AG08396 (cell line): ENCODE results near the gene ASTL.
A peak's percentile ranks its signal among the peaks of the same experiment; 100 is the strongest.

Experiments used
- DNase-seq: peaks from one replicate; pipeline ENCODE4 v3.0.0; 2012; ENCODE audit warnings: low spot score, mixed read lengths

The ASTL gene

DNA sequence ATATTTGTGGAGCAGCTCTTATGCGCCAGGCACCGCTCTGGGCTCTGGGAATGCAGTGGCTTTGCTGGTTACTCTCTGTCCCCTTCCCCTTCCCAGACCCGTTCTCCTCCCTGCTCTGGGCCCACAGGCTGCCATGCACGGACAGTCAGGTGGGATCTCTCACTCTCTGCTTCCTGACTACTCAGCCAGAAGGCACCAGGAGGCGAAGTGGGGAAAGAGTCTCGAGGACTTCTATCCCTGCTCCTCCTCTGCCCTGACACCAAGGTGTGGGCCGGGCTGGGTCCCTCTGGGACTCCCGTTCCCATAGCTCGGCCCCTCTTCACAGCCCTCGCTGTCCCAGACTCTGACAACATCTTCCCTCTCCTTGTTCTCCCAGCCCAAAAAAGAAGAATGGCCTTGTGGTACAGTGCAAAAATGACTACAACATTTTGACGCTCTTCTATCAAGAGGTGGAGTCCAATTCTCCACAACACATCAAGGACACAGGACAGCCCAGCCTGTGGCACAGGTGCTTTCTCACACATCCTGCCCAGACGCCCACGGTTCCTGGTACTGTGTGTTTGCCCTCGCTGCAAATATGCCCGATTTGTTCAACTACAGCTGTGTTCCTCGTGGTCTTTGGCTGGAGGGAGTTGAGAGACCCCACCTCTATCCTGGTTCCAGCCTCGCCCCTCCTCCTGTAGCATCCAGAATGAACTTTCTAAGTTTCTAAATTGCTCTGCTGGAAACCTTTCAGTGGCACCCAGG, 21.0 kb upstream of the ASTL start:
- no peak for DNase-seq

DNA sequence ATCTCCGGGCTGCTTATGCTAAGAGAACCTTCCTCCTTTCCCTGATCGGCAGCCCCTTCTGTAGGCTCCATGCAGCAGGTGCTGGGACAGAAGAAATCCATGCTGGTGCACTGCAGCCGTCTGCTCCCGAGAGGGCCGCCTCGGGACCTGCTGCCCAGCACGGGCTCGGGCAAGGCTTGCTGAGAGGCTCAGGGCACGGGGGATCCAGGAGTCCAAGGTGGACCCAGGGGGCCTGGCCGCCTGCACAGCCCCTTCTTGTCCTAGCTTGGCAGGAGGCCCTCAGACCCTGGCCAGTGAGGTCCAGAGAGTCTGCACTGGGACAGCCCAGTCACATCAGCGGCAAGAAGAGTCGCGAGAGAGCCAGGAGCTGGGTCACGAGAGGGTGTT, 20.2 kb upstream of the ASTL start:
- no peak for DNase-seq

DNA sequence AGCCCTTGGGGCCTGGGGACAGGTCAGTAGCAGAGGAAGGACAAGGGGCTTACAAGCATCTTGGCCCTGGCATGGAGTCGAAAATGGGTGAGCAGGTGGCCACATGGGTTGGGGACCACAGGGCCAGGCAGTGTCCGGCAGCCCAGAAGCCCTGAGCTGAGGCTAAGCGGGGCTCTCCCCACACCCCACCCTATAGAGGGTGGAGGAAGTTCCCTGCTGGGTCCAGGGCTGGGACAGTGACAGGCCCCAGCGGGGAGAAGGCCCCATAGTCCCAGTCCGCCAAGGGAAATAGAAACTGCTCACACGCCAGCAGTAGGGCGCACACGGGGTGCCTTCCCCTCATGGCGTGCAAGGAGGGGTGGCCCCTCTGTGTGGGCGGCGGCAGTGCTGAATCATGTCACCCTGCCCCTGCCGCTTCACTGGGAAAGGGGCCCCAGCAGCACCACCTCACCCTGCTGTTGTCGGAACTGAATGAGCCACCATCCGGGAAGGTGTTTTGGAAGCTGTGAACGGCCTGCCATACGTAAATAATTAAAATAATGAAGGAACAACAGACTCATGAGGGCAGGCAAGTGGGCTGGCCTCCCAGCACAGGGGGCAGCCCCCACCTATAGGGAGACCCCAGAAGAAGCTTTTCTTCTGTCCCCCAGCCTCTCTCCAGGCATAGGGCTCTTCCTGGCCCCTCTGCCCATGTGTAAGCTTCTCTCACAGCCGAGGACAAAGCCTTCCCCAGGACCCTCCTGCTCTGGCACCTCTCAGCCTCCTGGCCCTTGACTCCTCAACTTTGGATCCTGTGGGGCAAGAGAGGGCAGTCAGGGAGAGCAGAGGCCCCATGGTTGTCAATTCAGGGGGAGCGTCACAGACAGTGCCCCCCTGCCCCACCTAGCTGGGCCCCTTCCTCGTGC, 19.6 kb upstream of the ASTL start:
- DNase-seq, result no peak

DNA sequence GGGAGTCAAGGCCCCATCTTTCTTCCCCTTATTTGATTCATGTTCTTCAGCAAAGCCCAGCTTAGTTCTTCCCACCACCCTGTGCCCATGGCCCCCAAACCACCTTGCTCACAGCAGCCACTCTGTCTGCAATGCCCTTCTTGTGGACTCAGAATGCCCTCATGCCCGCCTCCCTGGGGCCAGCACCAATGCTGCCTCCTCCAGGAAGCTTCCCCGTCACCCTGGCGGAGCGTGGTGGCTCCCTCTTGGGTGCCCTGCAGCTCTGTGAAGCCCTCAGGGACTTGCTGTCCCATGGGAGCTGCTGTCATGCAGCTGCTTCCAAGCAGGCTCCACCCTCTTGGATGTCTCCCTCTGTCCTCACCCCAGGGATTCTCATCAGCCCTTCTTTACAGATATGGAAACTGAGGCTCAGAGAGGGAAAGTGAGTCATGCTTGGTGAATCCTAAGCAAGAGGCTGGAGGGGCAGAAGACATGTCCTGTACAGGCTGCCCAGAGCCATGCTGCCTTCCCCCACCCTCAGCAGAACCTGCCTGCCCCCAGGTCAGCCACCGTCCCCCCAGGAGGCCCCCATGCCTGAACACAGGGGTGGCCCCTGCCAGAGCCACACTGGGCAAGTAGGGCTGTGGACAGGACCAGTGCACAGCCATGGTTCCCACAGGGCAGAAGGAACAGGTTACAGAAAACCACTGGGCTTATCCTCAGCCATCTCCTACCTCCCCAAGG, 18.8 kb upstream of the ASTL start:
- no peak for DNase-seq

DNA sequence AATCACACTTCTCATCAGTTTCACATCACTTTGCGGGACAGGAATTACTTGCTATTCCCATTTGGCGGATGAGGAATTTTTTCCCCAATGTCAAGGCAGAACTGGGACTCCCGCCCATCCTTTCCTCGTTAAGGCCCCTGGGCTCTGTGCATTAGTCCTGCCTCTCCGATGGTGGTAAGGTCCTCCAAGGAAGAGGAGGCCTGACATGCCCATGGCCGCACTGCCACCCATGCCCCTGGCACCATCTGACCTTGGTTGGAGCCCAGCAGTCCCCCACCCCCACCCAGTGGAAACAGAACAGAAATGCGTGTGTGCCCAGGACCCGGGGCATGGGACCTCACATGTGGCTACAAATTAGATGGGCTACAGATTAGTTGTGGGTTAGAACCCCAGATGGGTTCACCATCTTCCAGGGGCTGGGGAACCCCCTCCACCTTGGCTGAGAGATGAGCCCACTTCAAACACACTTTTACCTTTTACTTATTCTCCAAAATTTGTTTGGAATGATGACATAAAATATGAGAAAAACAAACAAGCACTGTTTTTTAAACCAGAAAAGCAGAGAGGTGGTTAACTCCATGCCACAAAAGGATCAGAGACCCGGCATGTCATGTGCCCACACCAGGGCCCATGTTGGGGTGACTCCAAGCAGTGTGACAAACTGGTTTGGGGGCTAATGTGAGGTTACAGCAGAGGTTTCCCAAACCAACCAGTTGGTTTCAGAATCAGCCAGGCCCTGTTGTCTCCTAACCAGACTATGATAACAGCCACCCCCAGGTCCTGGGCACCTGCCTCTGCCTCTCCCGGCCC, 17.9 kb upstream of the ASTL start:
- DNase-seq, result no peak

DNA sequence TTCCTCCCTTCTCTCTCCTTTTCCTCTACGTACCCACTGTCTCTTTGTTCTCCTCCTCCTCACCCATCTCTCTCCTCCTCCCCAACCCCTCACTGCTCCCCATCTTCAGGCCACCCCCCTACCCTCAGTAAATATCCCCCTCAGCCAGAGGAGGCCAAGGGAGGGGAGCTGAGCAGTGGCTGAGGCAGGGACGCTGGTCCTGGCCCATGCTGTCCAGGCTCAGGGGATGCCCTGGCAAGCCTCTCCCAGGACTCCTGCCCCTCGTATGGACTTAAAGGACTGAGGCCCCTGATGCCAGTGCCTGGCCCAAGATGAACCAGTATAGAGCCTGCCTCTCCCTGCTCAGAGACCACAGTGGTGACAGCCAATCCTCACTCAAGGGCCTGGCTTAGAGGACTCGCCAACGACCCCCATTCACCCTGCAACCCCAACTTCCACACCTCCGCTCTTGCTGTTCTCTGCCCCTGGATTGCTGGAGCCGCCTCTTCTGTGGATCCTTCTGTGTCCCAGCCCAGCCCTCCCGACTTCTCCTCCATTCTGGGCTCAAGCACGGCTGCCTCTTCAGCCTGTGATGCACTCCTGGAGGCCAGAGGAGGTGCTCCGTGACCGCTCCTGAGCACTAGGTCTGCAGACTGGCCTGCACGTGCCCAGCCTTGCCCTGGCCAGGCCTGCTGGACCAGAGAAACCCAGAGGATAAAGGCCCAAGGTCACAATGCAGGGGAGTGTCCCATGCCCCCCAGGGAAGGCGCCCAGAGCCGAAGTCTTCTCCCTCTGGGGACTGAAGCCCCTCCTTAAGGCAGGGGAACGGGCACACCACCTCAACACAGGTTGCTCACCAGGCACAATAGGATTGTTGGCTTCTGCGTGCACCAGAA, 16.4 kb upstream of the ASTL start:
- no peak for DNase-seq

DNA sequence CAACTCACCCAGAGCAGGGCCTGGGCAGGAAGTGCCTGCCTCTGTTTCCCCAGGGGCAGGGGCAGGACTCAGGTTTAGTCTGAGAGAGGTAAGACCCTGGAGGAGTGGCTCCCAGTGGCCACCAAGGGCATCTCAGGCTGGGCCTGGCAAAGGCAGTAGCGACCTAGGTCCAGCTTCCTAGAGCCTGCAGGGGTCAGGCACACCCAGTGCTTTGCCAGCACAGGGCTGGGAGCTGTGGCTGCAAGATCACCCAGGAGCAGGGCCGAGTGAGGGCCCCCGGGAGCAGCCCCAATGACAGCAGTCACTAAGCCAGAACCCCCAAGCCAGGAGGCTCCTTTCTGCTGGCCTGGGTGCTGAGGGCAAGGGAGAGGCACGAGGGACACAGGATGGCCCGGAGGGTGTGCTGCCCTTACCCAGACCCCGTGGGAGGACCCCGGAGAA, 15.7 kb upstream of the ASTL start:
- no peak for DNase-seq

DNA sequence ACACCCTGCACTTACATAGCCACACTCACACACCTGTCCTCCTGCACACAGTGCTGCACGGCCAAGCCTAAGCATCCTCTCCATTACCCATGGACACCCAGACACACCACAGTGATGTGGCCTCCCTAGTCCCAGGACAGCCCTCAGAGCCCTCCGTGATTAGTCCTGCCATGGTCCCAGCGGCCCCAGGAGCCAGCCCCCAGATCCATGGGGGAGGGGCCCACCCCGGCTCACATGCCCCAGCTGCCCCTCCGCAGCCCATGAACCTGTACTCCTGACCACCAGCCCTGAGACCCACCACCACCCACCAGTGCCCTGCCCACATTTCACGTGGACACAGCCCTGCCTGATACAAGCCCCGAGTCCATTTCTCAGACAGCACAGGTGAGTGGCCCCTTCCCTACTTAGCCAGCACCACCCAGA, 15.0 kb upstream of the ASTL start:
- no peak for DNase-seq

DNA sequence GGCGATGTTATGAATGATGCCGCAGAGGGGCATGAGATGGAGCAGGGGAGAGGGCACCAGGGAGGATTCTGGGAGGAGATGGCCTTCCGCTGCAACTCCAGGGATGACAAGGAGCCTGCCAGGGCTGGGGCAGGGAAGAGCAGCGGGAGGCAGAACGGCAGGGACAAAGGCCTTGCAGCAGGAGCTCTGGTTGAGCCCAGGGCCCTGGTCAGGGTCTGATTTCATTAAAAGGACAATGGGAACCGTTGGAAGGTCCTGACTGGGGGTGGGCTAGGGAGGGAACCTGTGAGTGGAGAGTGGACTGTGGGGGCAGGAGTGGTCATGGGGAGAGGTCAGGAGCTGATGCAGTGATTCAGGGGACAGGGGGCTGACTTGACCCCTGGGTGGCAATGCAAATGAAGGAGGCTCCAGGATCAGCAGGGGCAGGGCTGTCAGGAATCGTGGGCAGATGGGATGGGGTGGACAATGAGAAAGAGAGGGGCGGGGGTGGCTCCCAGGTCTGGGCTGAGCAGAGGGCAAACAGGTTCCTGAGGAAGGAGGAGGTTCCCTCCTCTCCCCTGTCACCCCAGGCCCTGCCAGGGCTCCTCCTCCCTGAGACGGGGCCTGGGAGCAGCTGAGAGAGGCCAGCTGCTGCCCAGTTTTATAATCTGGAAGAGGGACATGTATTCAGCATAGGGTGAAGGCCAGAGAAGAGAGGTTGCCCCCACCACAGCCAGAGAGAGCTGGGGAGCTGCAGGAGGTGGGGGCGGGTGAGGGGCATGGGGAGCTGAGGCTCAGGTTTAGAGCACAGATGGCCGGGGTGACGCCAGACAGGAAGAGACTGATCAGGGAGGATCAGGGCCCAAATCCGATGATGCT, 14.2 kb upstream of the ASTL start:
- DNase-seq, result no peak

DNA sequence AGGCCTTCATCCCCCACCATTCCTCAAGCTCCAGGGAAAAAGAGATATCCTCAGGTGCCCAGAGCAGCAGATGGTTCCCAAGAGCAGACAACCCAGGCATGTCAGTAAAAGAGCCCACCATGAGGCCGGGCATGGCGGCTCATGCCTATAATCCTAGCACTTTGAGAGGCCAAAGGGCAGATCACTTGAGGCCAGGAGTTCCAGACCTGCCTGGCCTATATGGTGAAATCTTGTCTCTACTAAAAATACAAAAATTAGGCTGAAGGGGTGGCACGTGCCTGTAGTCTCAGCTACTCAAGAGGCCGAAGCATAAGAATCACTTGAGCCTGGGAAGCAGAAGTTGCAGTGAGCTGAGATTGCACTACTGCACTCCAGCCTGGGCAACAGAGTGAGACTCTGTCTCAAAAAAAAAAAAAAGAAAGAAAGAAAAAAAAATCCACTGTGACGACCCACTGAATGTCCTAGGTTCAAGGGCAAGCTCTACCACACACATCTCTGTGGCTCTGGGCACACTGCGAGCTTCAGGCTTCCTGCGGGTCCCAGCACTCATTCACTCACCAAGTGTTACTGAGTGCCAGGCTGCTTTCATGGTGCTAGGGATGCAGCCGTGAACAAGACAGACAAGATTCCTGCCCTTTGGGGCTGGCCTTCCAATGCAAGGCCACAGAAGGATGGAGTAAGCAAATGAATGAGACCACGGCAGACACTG, 13.4 kb upstream of the ASTL start:
- DNase-seq, result no peak

DNA sequence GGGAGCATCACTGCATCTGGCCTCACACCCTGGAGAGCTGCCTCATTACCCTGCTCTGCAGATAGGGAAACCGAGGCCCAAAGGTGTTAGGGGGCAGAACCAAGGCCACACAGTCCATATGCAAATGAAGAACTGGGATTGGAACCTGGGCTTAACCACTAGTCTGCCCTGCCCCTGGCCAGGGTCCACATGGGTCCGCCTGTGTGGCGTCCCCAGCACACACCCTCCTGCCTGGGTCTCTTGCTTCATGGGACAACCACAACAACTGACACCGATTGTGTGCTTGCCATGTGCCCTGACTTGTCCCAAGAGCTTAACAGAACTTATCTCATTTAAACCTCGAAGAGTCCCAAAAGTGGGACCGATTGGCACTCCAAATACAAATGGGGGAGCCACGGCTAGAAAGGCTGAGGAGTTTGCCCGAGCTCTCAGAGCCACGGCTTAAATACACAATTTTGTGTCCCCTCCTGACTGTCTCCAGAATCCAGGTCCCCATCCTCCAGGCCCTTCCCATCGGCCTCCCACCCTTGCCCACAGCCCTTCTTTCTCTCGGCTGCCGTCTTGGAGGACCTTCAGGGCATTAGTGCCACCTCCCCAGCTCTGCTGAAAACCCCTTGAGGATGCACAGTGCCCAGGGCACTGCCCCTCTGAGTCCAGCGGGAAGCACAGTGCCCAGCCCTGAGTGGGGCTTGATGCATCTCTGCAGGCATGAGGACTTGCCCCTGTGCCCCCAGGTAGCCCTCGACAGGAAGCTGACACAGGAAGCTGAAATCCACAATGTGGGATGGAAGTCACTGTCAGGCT, 12.7 kb upstream of the ASTL start:
- no peak for DNase-seq

DNA sequence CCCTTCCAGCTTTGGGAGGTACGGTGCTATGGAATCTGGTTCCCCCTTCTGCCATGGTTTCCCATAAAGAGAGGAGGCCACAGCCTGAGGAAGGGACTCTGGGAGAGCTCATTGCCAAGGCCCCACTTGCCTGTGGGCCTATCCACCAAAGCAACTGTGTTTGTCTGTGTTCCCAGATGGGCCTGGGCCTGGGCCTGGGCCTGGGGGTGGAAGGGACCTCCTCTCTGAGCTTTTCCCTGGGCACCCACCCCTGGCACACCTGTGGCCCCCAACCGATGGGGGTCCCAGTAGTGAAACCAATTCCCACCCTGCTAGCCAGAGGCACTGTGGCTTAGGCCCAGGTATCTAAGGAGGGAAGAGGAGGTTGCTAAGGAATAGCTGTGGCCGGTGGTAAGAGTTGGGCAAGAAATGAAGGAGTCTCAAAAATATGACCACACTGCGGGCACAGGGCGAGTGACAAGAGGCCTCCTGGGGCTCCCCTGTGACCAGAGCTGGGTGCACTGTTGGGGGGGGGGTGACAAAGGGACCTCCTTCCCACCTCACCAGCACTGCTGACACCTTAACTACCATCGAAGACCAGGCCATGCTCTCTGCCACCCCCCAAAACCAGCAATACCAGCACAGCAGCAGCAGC, 11.8 kb upstream of the ASTL start:
- DNase-seq, result no peak

DNA sequence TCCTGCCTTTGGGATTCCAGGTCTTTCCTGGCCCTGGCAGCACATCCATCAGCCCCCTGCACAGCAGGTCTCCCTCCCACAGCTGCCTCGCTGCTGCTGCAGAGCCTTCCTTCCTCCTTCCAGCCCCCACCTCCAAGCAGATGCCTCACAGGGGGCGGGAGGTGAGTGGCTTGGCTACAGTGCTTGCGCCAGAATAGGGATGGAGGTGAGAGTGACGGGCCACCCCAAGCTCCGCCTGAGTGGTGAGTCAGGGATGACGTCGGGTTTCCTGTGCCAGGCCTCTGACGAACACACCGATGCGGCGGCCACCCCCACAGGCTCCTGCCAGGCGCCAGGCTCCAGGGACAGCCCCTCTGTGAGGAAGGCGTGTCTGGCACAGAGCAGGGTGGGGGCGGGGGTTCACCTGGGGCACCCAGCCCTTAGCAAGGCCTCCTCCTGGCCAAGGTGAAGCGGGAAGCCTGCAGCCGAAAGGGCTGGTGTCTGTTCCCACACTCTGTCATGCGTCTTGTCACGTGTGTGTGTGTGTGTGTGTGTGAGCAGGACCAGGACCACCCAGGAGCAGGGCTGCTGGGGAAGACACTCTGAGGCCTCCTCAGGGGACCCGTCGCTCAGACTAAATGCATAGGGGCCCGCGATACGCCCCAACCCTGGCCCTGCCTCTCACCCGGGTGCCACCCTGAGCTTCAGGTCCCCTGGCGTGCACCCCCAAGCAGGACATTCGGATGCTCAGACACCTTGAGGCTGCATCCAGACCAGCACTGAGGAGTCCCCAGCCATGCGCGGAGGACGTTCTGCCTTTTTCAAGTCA, 10.3 kb upstream of the ASTL start:
- peak; percentile 91 for DNase-seq

DNA sequence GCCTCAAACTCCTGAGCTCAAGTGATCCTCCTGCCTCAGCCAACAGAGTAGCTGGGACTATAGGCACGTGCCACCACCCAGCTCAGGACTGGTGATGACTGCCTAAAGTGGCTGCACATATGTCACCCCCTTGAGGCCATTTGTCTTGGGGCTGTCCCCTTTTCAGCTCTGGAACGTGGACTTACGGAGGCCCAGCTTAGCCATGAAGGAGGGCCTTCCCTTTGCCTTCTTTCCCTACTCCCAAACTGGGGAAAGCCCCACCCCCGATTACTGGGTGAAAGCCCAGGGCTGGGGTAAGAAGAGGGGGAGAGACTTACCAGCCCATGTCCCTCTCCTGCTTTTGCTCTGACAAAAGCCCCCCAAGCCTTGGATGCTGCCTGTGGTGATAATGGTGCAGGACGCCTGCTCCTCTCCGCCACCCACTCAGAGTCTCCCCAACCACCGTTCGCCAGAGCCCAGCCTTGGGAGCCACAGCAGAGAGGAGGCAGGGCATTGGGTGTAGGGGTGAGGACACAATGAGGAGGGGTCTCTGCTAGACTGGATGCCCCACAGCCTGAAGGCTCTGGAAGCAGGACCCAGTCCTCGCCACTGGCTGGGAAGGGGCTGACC, 9.4 kb upstream of the ASTL start:
- DNase-seq, result no peak

DNA sequence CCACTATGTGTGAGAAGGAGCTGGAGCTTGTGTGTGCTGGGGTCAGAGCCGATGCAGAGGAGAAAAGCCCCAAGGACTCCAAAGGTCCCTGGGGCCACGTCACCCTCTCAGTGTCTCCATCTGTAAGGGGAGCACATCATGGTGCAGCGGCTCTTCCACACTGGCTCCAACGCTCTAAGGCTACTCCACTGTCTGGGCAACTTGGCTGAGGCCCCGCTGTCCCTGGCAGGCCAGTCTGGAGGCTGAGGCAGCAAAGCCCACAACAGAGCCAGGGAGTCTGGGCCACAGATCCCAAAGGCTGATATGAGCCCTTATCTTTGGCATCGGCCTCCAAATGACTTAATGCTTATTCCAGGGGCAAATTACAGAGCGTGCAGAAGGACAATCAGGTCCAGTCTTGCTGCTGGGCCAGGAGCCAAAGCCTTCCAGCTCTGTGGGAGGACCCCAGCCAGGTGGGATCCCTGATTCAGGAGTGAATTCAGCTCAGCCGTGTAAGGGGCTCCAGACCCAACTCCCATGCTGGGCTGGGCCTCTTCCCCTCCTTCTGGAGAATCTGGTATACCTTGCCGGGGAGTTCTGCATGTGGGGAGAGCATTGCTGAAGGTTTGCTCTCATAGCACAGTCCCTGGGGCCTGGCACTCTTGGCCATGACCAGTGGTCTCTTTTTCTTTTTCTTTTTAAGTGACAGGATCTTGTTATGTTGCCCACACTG, 8.7 kb upstream of the ASTL start:
- DNase-seq, result no peak
